Measurements from ENCODE around the gene TRIB2. TPM values are rescaled to one million over a fixed set of nuclear protein-coding genes. Genes with fewer than 3 reads are reported as not detected.

Gene TRIB2
- polyA plus RNA-seq, 2 of the 4 experiments (the other 2 are of a cell fraction), result 0.17 to 0.32 TPM

- Histone ChIP-seq H3K4me1 (no peaks in the 10 kb centered on the region), H3K9me3 (no peaks in the 10 kb centered on the region), H3K27ac (no peak overlapping the region), H3K4me2 (no peak overlapping the region), H3K4me3 (no peak overlapping the region)
- ATAC-seq (no peak), DNase-seq (ENCODE audit: low read depth in 1 of 2, low spot score in 1 of 2) (no peak), FAIRE-seq (no peak)
- ChIA-PET POLR2A (no interaction called here), CTCF (interaction anchor here (1.3 kb wide), 1 partner anchor 22 kb away, joined by 3 read pairs; no protein-coding TSS in a partner anchor)
- WGBS (ENCODE audit: missing lambda C conversion rate), result 10% methylated on average over 11 of the region's 12 CpGs
- TF ChIP-seq ZSCAN20 (CRISPR knock-in tag; IDR thresholded peaks at IDR 0.05) (no peak), FOXS1 (CRISPR knock-in tag; IDR thresholded peaks at IDR 0.05) (no peak), POLR2A (IDR thresholded peaks at IDR 0.05; ENCODE audit: low read length) (no peak), CTCF (IDR thresholded peaks at IDR 0.05) (no peak), HOXB5 (CRISPR knock-in tag; IDR thresholded peaks at IDR 0.05) (no peak), EHMT2 (IDR thresholded peaks at IDR 0.05; ENCODE audit: low read depth) (no peak), USF2 (IDR thresholded peaks at IDR 0.05) (no peak), REST (IDR thresholded peaks at IDR 0.05) (no peak), MAFK (IDR thresholded peaks at IDR 0.05; ENCODE audit: partially characterized antibody) (no peak), ZC3H11A (IDR thresholded peaks at IDR 0.05) (no peak), HDAC2 (IDR thresholded peaks at IDR 0.05) (no peak), RAD21 (conservative IDR thresholded peaks at IDR 0.05 in 1 of 2, IDR thresholded peaks at IDR 0.05 in 1 of 2) (no peak), FOSL2 (IDR thresholded peaks at IDR 0.05) (no peak), FOSL2 (CRISPR knock-in tag; IDR thresholded peaks at IDR 0.05) (no peak), HOXA7 (CRISPR knock-in tag; IDR thresholded peaks at IDR 0.05) (no peak), TFCP2L1 (CRISPR knock-in tag; IDR thresholded peaks at IDR 0.05) (no peak), MYC (IDR thresholded peaks at IDR 0.05; ENCODE audit: borderline replicate concordance, low read length) (no peak), HES2 (IDR thresholded peaks at IDR 0.05) (no peak), TP53 (CRISPR knock-in tag; IDR thresholded peaks at IDR 0.05) (no peak), GATA3 (IDR thresholded peaks at IDR 0.05; ENCODE audit: borderline replicate concordance) (no peak), KDM5A (IDR thresholded peaks at IDR 0.05) (no peak)
These were observed 62.3 kb downstream of the TRIB2 start for GRCh38 chr2:12778811-12779579.

- no peak for DNase-seq (ENCODE audit: low read depth in 1 of 2, low spot score in 1 of 2)
- H3K27ac ChIP-seq, result no peak overlapping the region
- H3K4me1 ChIP-seq, result no peaks in the 10 kb centered on the region
- no peak for FAIRE-seq
- no peak overlapping the region for H3K4me2 ChIP-seq
- no peak overlapping the region for H3K4me3 ChIP-seq
- H3K9me3 ChIP-seq, result no peaks in the 10 kb centered on the region
- TF ChIP-seq RARB (CRISPR knock-in tag; IDR thresholded peaks at IDR 0.05) (no peak), HEYL (CRISPR knock-in tag; IDR thresholded peaks at IDR 0.05) (no peak), NPAS2 (CRISPR knock-in tag; IDR thresholded peaks at IDR 0.05; ENCODE audit: borderline replicate concordance) (no peak), RCOR1 (IDR thresholded peaks at IDR 0.05; ENCODE audit: low read depth, low read length) (no peak), RFX5 (IDR thresholded peaks at IDR 0.05) (no peak), CBX2 (IDR thresholded peaks at IDR 0.05; ENCODE audit: borderline replicate concordance, low read depth) (no peak), FOSL2 (IDR thresholded peaks at IDR 0.05) (no peak), FOSL2 (CRISPR knock-in tag; IDR thresholded peaks at IDR 0.05) (no peak), RAD21 (conservative IDR thresholded peaks at IDR 0.05 in 1 of 2, IDR thresholded peaks at IDR 0.05 in 1 of 2) (no peak), ZNF302 (CRISPR knock-in tag; IDR thresholded peaks at IDR 0.05) (no peak), NR3C1 (IDR thresholded peaks at IDR 0.05) (no peak)
- ATAC-seq, result no peak
- ChIA-PET POLR2A (no interaction called here), CTCF (no interaction called here)
These were observed 64.6 kb downstream of the TRIB2 start for GRCh38 chr2:12781329-12781728.

Measured in A549 (cell line).